IPS-20b (cell line): ENCODE measurements around the gene ZFP36L1.
A peak's percentile ranks its signal among the peaks of the same experiment; 100 is the strongest.

Experiments
- H3K27ac ChIP-seq: one replicate; pipeline ENCODE4 v1.5.1; 2013; ENCODE audit warnings: low read length
- H3K27me3 ChIP-seq: 2 replicates; pipeline ENCODE4 v1.6.1; 2013; ENCODE audit warnings: mild to moderate bottlenecking, low read length, inconsistent platforms; ENCODE audit not compliant: insufficient read depth
- H3K36me3 ChIP-seq: 2 replicates; pipeline ENCODE4 v1.6.1; 2013; ENCODE audit warnings: low read depth, mild to moderate bottlenecking, inconsistent platforms, low read length, moderate library complexity; ENCODE audit not compliant: insufficient read depth
- H3K4me1 ChIP-seq: 2 replicates; pipeline ENCODE4 v1.6.1; 2013; ENCODE audit warnings: mild to moderate bottlenecking, control low read depth, inconsistent platforms, low read length, moderate library complexity; ENCODE audit not compliant: insufficient read depth
- H3K4me3 ChIP-seq: 2 replicates; pipeline ENCODE4 v1.5.1; 2013; ENCODE audit warnings: mild to moderate bottlenecking, low read length, inconsistent platforms
- H3K9ac ChIP-seq: 2 replicates; pipeline ENCODE4 v1.6.1; 2013; ENCODE audit warnings: low read depth, mild to moderate bottlenecking, inconsistent platforms, low read length, moderate library complexity
- H3K9me3 ChIP-seq: 2 replicates; pipeline ENCODE4 v1.6.1; 2013; ENCODE audit warnings: mild to moderate bottlenecking, low read depth, low read length, inconsistent platforms; ENCODE audit not compliant: insufficient read depth

The ZFP36L1 gene, protein sequence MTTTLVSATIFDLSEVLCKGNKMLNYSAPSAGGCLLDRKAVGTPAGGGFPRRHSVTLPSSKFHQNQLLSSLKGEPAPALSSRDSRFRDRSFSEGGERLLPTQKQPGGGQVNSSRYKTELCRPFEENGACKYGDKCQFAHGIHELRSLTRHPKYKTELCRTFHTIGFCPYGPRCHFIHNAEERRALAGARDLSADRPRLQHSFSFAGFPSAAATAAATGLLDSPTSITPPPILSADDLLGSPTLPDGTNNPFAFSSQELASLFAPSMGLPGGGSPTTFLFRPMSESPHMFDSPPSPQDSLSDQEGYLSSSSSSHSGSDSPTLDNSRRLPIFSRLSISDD

DNA sequence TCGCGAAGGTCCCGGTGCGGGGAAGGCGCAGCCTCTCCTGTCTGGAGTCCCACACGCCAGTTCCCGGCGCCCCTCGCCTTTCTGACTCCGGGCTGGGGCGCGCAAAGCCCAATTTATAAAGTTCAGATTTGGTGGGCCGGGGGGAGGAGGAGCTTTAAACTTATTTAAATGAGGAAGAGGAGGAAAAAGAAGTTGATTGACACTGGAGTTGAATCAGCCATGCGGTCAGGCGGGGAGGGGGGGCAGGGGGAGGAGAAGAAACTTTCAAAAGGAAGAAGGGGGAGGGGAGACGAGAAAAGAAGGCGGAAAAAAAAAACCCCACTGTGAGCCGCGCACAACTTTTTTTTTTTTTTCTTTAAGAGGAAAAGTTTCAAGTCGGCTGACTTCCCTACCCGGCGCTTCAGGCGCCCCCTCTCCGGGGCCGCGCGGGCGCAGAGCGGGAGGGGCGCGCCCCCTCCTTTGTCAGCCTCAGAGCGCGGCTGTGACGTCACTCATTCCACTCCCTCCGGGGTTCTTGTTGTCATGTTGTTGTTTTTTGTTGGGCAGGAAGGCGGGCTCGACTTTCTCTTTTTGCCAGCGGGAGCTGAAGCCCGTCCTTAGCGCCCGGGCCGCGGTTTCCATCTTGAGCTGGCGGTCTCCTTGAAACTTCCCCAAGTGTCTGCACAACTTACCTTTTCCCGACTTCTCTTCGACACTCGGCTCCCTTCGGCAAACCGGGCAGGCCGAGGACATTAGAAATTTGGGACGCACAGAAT lies at the start of gene ZFP36L1:
TSS of gene ZFP36L1 (minus strand) at position 89 of the 755 bp plus-strand sequence. CDS start 129 bp downstream, outside the sequence.
- peak within 1 kb of the TSS; percentile 100 for H3K4me3 ChIP-seq
- peaks cover 24% of the 10 kb centered on the region for H3K4me1 ChIP-seq
- H3K27me3 ChIP-seq: no peaks in the 10 kb centered on the region
- H3K9ac ChIP-seq: peak within 1 kb of the TSS; percentile 100
- H3K27ac ChIP-seq: peak within 1 kb of the TSS; percentile 100
- peaks cover 46% of the 10 kb centered on the region for H3K36me3 ChIP-seq
- H3K9me3 ChIP-seq: no peaks in the 10 kb centered on the region

DNA sequence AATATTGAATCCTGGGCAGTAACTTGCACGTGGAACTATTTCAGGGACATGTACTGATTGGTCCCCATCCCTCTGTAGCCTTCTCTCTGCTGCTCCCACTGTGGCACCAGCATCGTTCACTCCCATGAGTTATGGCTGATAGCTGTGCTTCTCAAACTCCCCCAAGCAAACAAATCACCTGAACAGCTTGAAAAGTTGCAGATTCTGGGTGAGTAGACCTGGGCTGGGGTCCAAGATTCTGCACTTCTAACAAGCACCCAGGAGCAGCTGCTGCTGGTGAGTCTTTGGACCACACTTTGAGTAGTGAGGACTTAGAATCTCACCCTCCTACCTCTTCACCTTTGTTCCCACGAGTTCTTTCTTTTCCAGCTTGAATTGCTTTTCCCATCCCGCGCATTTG lies 49.4 kb upstream of the ZFP36L1 start:
- no peaks in the 10 kb centered on the region for H3K27me3 ChIP-seq
- no peak overlapping the region for H3K27ac ChIP-seq
- H3K9ac ChIP-seq: no peak overlapping the region
- H3K4me3 ChIP-seq: no peak overlapping the region
- no peaks in the 10 kb centered on the region for H3K36me3 ChIP-seq
- no peaks in the 10 kb centered on the region for H3K4me1 ChIP-seq
- no peaks in the 10 kb centered on the region for H3K9me3 ChIP-seq

DNA sequence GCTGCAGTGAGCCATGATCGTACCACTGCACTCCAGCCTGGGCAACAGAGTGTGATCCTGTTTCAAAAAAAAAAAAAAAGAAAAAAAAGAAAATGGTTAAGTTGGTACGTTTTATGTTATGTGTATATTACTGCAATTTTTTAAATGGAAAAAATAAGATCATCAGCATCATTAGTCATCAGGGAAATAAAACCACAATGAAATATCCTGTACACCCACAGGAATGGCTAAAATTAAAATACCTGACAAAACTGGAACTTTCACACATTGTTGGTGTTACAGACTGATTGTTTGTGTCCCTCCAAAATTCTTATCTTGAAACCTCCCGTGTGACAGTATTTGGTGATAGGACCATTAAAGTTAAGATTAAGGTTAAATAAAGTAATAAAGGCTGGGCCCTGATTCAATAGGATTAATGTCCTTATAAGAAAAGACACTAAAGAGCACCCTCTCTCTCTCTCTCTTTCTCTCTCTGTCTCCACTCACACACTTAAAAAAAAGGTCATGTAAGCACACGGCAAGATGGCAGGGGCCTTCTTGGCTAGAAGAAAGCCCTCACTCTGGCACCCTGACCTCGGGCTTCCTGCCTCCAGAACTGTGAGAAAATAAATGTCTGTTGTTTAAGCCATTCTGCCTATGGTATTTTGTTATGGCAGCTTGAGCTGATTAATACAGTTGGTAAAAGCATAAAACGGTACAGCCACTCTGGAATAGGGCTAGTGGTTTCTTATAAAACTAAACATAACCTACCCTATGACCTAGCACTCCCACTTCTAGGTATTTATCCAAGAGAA lies 48.3 kb upstream of the ZFP36L1 start:
- H3K9ac ChIP-seq: no peak overlapping the region
- H3K27ac ChIP-seq: no peak overlapping the region
- peaks cover 4% of the 10 kb centered on the region; the same call in 1 of the 2 replicates for H3K9me3 ChIP-seq
- H3K36me3 ChIP-seq: no peaks in the 10 kb centered on the region
- no peak overlapping the region for H3K4me3 ChIP-seq
- H3K27me3 ChIP-seq: no peaks in the 10 kb centered on the region
- no peaks in the 10 kb centered on the region for H3K4me1 ChIP-seq

- H3K9ac ChIP-seq: no peak overlapping the region
- H3K36me3 ChIP-seq: no peaks in the 10 kb centered on the region
- H3K4me3 ChIP-seq: no peak overlapping the region
- H3K27ac ChIP-seq: no peak overlapping the region
- no peaks in the 10 kb centered on the region for H3K4me1 ChIP-seq
- H3K9me3 ChIP-seq: peaks cover 10% of the 10 kb centered on the region; the same call in 1 of the 2 replicates
- H3K27me3 ChIP-seq: no peaks in the 10 kb centered on the region
Observed at GRCh38 chr14:68840454-68840853, 47.6 kb upstream of the ZFP36L1 start.

DNA sequence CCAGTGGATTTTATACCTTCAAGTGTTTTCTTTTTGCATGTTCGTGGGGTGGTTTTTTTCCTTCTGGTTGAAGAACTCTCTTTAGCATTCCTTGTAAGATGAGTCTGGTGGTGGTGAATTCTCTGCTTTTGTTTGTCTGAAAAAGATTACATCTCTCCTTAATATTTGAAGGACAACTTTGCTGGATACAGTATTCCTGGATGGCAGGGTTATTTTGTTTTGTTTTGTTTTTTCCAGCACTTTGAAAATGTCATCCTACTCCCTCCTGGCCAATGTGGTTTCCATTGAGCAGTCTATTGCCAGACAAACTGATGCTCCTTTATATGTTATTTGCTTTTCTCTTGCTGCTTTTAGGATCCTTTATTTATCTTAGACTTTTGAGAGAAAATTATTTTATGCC lies 43.2 kb upstream of the ZFP36L1 start:
- Histone ChIP-seq H3K27me3 (no peaks in the 10 kb centered on the region), H3K4me1 (no peaks in the 10 kb centered on the region), H3K9ac (no peak overlapping the region), H3K4me3 (no peak overlapping the region), H3K27ac (no peak overlapping the region), H3K9me3 (peaks cover 10% of the 10 kb centered on the region; the same call in 1 of the 2 replicates), H3K36me3 (no peaks in the 10 kb centered on the region)

- Histone ChIP-seq H3K4me1 (no peaks in the 10 kb centered on the region), H3K36me3 (no peaks in the 10 kb centered on the region), H3K9me3 (peaks cover 10% of the 10 kb centered on the region; the same call in 1 of the 2 replicates), H3K9ac (no peak overlapping the region), H3K4me3 (no peak overlapping the region), H3K27ac (no peak overlapping the region), H3K27me3 (no peaks in the 10 kb centered on the region)
Observed at GRCh38 chr14:68834816-68835215, 41.9 kb upstream of the ZFP36L1 start.

GRCh38 chr14:68828698-68829097 lies 35.8 kb upstream of the ZFP36L1 start:
- no peaks in the 10 kb centered on the region for H3K27me3 ChIP-seq
- no peak overlapping the region for H3K9ac ChIP-seq
- no peaks in the 10 kb centered on the region for H3K9me3 ChIP-seq
- no peaks in the 10 kb centered on the region; the same call in 1 of the 2 replicates for H3K4me1 ChIP-seq
- no peaks in the 10 kb centered on the region for H3K36me3 ChIP-seq
- no peak overlapping the region for H3K27ac ChIP-seq
- H3K4me3 ChIP-seq: no peak overlapping the region

- H3K4me3 ChIP-seq: no peak overlapping the region
- no peak overlapping the region for H3K27ac ChIP-seq
- H3K9ac ChIP-seq: no peak overlapping the region
- no peaks in the 10 kb centered on the region for H3K36me3 ChIP-seq
- no peaks in the 10 kb centered on the region for H3K27me3 ChIP-seq
- H3K4me1 ChIP-seq: no peaks in the 10 kb centered on the region; the same call in 1 of the 2 replicates
- H3K9me3 ChIP-seq: no peaks in the 10 kb centered on the region
Observed at GRCh38 chr14:68825729-68826128, 32.9 kb upstream of the ZFP36L1 start.

DNA sequence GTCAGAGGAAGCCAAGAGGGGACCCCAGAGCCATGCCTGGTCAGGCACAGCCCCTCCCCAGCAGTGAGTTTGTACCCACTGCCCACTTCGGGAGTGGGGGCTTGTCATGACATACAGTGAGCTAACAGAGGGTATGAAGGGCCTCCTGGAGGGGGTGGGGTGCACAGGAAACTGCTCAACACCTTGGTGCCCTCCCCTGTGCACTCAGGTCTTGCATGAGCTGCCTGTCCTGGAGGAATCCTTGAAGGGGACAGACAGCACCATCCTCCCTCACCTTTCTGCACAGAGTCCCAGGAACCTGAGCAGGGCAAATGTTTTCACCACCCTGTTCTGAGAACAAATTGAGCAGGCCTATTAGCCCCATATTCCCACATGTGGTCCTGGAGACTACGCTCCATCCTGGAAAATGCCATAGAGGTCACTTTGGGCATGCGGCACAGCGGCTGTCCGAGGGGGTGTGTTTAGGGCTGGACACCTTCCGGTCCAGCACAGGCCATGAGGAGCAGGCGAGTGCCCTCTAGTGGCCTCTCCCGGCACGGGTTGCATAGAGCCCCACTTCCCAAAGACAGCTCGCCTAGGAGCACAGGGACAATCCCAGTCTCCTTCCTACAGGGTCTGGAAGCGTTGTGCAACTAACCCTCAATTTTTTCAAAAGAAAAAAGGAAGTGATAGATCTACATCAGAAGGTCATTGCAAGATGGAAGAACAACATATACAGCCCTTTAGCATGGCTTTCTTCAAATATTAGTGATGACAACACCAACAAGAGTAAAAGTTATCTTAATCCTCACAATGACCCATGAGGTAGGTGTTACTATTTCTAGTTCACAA lies 31.9 kb upstream of the ZFP36L1 start:
- no peaks in the 10 kb centered on the region for H3K36me3 ChIP-seq
- no peak overlapping the region for H3K9ac ChIP-seq
- H3K9me3 ChIP-seq: no peaks in the 10 kb centered on the region
- H3K4me3 ChIP-seq: no peak overlapping the region
- H3K4me1 ChIP-seq: peaks cover 3% of the 10 kb centered on the region
- H3K27me3 ChIP-seq: no peaks in the 10 kb centered on the region
- H3K27ac ChIP-seq: no peak overlapping the region

GRCh38 chr14:68824207-68824516 lies 31.3 kb upstream of the ZFP36L1 start:
- no peak overlapping the region for H3K27ac ChIP-seq
- no peaks in the 10 kb centered on the region for H3K27me3 ChIP-seq
- no peaks in the 10 kb centered on the region for H3K9me3 ChIP-seq
- no peak overlapping the region for H3K9ac ChIP-seq
- H3K36me3 ChIP-seq: no peaks in the 10 kb centered on the region
- H3K4me3 ChIP-seq: no peak overlapping the region
- H3K4me1 ChIP-seq: peaks cover 6% of the 10 kb centered on the region
